K562 (cell line): ENCODE data around the gene RPS6KA2. TPM values are rescaled to one million over a fixed set of nuclear protein-coding genes. Genes with fewer than 3 reads are reported as not detected.

Experiments used
- ATAC-seq: fragments of 200-7000 bp; cut with Tn5 transposase; 3 replicates; pipeline ENCODE4 v1.9.1; 2020; ENCODE audit warnings: moderate library complexity
- BruUV-seq: library from RNA; stranded (reverse); fragments of 400-500 nt; replicated peaks from 2 replicates; lab custom pipeline; 2021; lab: Mats Ljungman, UMichigan
- CTCF ChIA-PET: fragments of 300-600 bp; formaldehyde crosslinking; extraction: SDS; loops from one replicate; lab custom pipeline; 2021; ENCODE audit warnings: low intra/inter-chr PET ratio; lab: Yijun Ruan, JAX
- POLR2A ChIA-PET: fragments of 300-600, 350-650 bp; sonication (Branson Sonifier 250); formaldehyde crosslinking; extraction: SDS; loops from one replicate; lab custom pipeline; 2021; ENCODE audit warnings: antibody characterized with exemption, inconsistent platforms; lab: Yijun Ruan, JAX
- DNase-seq, 4 experiments: peaks; one replicate each; pipeline versions ENCODE4 v3.0.0 to v3.0.0-alpha.2; 2011 to 2018; ENCODE audit warnings: low spot score in 3 of 4, mixed read lengths in 3 of 4; ENCODE audit errors: extremely low read depth in 1 of 4
- FAIRE-seq: peaks from 2 replicates; lab custom pipeline; 2011; peaks lifted over from hg19 to GRCh38; lab: Jason Lieb, UNC
- H2AFZ ChIP-seq: 2 replicates; pipeline ENCODE4 v1.6.0; 2011; ENCODE audit warnings: low read depth, low read length, control low read depth, inconsistent platforms
- H3K27ac ChIP-seq: fragments of 200-600 bp; 3 replicates; pipeline ENCODE4 v1.8.0; 2011; ENCODE audit warnings: low read depth, mild to moderate bottlenecking, control low read depth, inconsistent platforms, low read length, moderate library complexity, mixed read lengths; ENCODE audit errors: extremely low read depth
- H3K27me3 ChIP-seq, 2 experiments: fragments of 300-600 bp in 1 of 2; 2 replicates in 1 of 2; 3 replicates in 1 of 2; pipeline versions ENCODE4 v1.6.0 to v1.8.0; 2011; ENCODE audit warnings: inconsistent platforms in 2 of 2, low read length in 2 of 2, mild to moderate bottlenecking in 1 of 2, mixed read lengths in 1 of 2, moderate library complexity in 1 of 2; ENCODE audit not compliant: control insufficient read depth in 2 of 2, insufficient read depth in 2 of 2
- H3K36me3 ChIP-seq: fragments of 300-600 bp; 3 replicates; pipeline ENCODE4 v1.8.0; 2011; ENCODE audit warnings: mild to moderate bottlenecking, low read length, inconsistent platforms; ENCODE audit not compliant: control insufficient read depth, insufficient read depth
- H3K4me1 ChIP-seq, 2 experiments: fragments of 200-600 bp in 1 of 2; replicated peaks in 1 of 2; 2 replicates in 1 of 2; 3 replicates in 1 of 2; pipeline versions ENCODE4 v1.5.1 to v1.8.0; 2011; ENCODE audit warnings: inconsistent platforms in 2 of 2, low read length in 2 of 2, mild to moderate bottlenecking in 1 of 2, mixed read lengths in 1 of 2, moderate library complexity in 1 of 2; ENCODE audit not compliant: control insufficient read depth in 2 of 2, insufficient read depth in 2 of 2
- H3K4me2 ChIP-seq: 2 replicates; pipeline ENCODE4 v1.6.1; 2011; ENCODE audit warnings: low read length, control low read depth, inconsistent platforms, mixed read lengths; ENCODE audit not compliant: insufficient read depth
- H3K4me3 ChIP-seq: fragments of 200-600 bp; sonication (generic), shearing (Covaris generic); 2 replicates; pipeline ENCODE4 v1.5.1; 2016; ENCODE audit warnings: control low read depth, inconsistent platforms
- H3K79me2 ChIP-seq: fragments of 200-600 bp; 3 replicates; pipeline ENCODE4 v1.8.0; 2011; ENCODE audit warnings: low read length, inconsistent platforms; ENCODE audit not compliant: control insufficient read depth, insufficient read depth
- H3K9ac ChIP-seq, 2 experiments: 2 replicates each; pipeline versions ENCODE4 v1.6.0 to v1.6.1; 2011; ENCODE audit warnings: low read depth in 2 of 2, low read length in 2 of 2, control low read depth in 1 of 2, inconsistent platforms in 1 of 2, mild to moderate bottlenecking in 1 of 2, mixed read lengths in 1 of 2; ENCODE audit not compliant: insufficient read depth in 1 of 2
- H3K9me1 ChIP-seq: one replicate; pipeline ENCODE4 v1.6.0; 2011; ENCODE audit warnings: inconsistent platforms, mild to moderate bottlenecking, low read length, moderate library complexity; ENCODE audit not compliant: control insufficient read depth, insufficient read depth
- H3K9me3 ChIP-seq: replicated peaks from 2 replicates; pipeline ENCODE4 v1.5.1; 2011; ENCODE audit warnings: low read depth, low read length, inconsistent platforms; ENCODE audit not compliant: control insufficient read depth, insufficient read depth
- H4K20me1 ChIP-seq: replicated peaks from 2 replicates; pipeline ENCODE4 v1.6.1; 2011; ENCODE audit warnings: low read length, inconsistent platforms, mixed read lengths; ENCODE audit not compliant: control insufficient read depth, insufficient read depth
- ADNP ChIP-seq: fragments of 200-800 bp; sonication (Bioruptor generic); IDR thresholded peaks from 2 replicates; pipeline ENCODE4 v1.6.1; 2016; ENCODE audit warnings: missing genetic modification characterization, missing compliant biosample characterization
- DPF2 ChIP-seq: fragments of 450-650 bp; IDR thresholded peaks from 2 replicates; pipeline ENCODE4 v1.6.1; 2016
- FOXA1 ChIP-seq: fragments of 450-650 bp; IDR thresholded peaks from 2 replicates; pipeline ENCODE4 v1.6.1; 2016; ENCODE audit warnings: mild to moderate bottlenecking, borderline replicate concordance
- GATA2 ChIP-seq: sonication (generic); formaldehyde crosslinking; IDR thresholded peaks from 2 replicates; pipeline ENCODE4 v1.4.0; 2020; ENCODE audit warnings: mild to moderate bottlenecking, missing genetic modification reagents
- RBM22 ChIP-seq: fragments of 200-400 bp; formaldehyde crosslinking; IDR thresholded peaks from 2 replicates; pipeline ENCODE4 v1.6.1; 2018; ENCODE audit warnings: low read length, low read depth; ENCODE audit not compliant: poor library complexity, severe bottlenecking
- SMAD3 ChIP-seq: fragments of 450-650 bp; formaldehyde crosslinking; conservative IDR thresholded peaks from 2 replicates; pipeline ENCODE4 v1.4.0; 2020; ENCODE audit warnings: mild to moderate bottlenecking
- ZBTB1 ChIP-seq: sonication (generic); formaldehyde crosslinking; IDR thresholded peaks from 2 replicates; pipeline ENCODE4 v1.8.1; 2023; ENCODE audit warnings: missing genetic modification reagents, low read depth, mild to moderate bottlenecking, borderline replicate concordance
- ZNF121 ChIP-seq: sonication (generic); formaldehyde crosslinking; conservative IDR thresholded peaks from 2 replicates; pipeline ENCODE4 v1.8.0; 2022; ENCODE audit warnings: missing genetic modification reagents
- WGBS: fragments of 100-300 bp; shearing (Covaris generic); methylation state at CpG from one replicate; pipeline ENCODE4 v1.1.6; 2016; ENCODE audit warnings: low coverage, mixed read lengths; ENCODE audit not compliant: insufficient coverage; ENCODE audit errors: missing lambda C conversion rate; 5-methylcytosine and 5-hydroxymethylcytosine counted together
- in situ Hi-C: fragments of 300-500 bp; cut with MboI; formaldehyde crosslinking; loops from 4 replicates; pipeline ENCODE4 v1.15.0; 2018; ENCODE audit warnings: inconsistent platforms, mixed read lengths
- intact Hi-C: fragments of 100-400 bp; cut with micrococcal nuclease; formaldehyde crosslinking; loops from 2 replicates; pipeline ENCODE4 v1.14.2; 2022
- polyA plus RNA-seq, 8 experiments: library from polyadenylated mRNA; depleted of rRNA in 4 of 8; stranded (reverse) in 5 of 8; unstranded in 3 of 8; fragments of >200 nt; fragmentation: Nextera tagmentation in 2 of 8; fragmentation: Illumina TruSeq in 1 of 8; extraction: Ambion mirVana in 2 of 8; extraction: Trizol in 1 of 8; gene quantifications; 2 replicates each; pipeline versions ENCODE4 v1.2.1 to v1.2.3, GENCODE V29; 2011 to 2014; ENCODE audit warnings: inconsistent platforms in 1 of 8, missing spikeins in 1 of 8
- total RNA-seq, 7 experiments: library from RNA; depleted of rRNA in 6 of 7; stranded (reverse); fragments of >200 nt in 6 of 7; fragmentation: Illumina TruSeq in 2 of 7; extraction: Trizol in 2 of 7; gene quantifications; 2 replicates each; pipeline versions ENCODE4 v1.2.1 to v1.2.3, GENCODE V29; 2011 to 2021; ENCODE audit warnings: low replicate concordance in 1 of 7
- TF ChIP-seq, protein P1 (sequence below), 2 experiments: fragments of 450-650 bp; IDR thresholded peaks; 2 replicates each; pipeline ENCODE4 v1.6.1; 2018; ENCODE audit warnings: mild to moderate bottlenecking in 2 of 2, low read depth in 1 of 2; ENCODE audit not compliant: partially characterized antibody in 2 of 2
- TF ChIP-seq, protein P2 (sequence below): sonication (generic); formaldehyde crosslinking; IDR thresholded peaks from 2 replicates; pipeline ENCODE4 v1.8.0; 2022; ENCODE audit warnings: mild to moderate bottlenecking, missing genetic modification reagents
- TF ChIP-seq, protein P3 (sequence below): sonication (generic); formaldehyde crosslinking; IDR thresholded peaks from 2 replicates; pipeline ENCODE4 v1.8.1; 2023; ENCODE audit warnings: mild to moderate bottlenecking, missing genetic modification reagents

Gene RPS6KA2
- total and polyA plus RNA-seq, 9 of the 15 experiments (the other 6 are each of a cell fraction or from before 2014, with no cell fraction given): 0.29 to 1.00 (median 0.53) TPM

DNA sequence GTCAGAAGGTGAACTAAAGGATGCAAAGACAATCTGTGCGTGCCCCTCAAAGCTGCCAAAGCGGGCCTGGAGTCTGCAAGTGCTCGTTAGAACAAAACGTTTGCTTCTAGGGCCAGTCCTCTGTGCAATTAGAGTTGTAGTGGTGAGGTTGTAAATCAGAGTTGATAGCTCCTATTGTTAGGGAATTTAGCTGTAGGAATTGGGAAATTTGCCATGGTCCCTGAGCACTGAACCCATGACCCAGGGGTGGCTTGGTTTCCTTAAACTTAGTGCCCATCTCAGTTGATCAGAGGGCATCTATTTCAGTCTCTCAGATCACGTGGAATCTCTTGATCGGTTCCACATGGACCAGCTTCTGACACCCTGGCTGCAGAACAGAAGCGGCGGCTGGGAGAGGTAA is 18.8 kb upstream of the RPS6KA2 start (continued):
- TF ChIP-seq, protein P1, sequence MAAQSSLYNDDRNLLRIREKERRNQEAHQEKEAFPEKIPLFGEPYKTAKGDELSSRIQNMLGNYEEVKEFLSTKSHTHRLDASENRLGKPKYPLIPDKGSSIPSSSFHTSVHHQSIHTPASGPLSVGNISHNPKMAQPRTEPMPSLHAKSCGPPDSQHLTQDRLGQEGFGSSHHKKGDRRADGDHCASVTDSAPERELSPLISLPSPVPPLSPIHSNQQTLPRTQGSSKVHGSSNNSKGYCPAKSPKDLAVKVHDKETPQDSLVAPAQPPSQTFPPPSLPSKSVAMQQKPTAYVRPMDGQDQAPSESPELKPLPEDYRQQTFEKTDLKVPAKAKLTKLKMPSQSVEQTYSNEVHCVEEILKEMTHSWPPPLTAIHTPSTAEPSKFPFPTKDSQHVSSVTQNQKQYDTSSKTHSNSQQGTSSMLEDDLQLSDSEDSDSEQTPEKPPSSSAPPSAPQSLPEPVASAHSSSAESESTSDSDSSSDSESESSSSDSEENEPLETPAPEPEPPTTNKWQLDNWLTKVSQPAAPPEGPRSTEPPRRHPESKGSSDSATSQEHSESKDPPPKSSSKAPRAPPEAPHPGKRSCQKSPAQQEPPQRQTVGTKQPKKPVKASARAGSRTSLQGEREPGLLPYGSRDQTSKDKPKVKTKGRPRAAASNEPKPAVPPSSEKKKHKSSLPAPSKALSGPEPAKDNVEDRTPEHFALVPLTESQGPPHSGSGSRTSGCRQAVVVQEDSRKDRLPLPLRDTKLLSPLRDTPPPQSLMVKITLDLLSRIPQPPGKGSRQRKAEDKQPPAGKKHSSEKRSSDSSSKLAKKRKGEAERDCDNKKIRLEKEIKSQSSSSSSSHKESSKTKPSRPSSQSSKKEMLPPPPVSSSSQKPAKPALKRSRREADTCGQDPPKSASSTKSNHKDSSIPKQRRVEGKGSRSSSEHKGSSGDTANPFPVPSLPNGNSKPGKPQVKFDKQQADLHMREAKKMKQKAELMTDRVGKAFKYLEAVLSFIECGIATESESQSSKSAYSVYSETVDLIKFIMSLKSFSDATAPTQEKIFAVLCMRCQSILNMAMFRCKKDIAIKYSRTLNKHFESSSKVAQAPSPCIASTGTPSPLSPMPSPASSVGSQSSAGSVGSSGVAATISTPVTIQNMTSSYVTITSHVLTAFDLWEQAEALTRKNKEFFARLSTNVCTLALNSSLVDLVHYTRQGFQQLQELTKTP (IDR thresholded peaks at IDR 0.05; ENCODE audit: low read depth in 1 of 2, partially characterized antibody in 2 of 2): no peak
- TF ChIP-seq RBM22: no peak

DNA sequence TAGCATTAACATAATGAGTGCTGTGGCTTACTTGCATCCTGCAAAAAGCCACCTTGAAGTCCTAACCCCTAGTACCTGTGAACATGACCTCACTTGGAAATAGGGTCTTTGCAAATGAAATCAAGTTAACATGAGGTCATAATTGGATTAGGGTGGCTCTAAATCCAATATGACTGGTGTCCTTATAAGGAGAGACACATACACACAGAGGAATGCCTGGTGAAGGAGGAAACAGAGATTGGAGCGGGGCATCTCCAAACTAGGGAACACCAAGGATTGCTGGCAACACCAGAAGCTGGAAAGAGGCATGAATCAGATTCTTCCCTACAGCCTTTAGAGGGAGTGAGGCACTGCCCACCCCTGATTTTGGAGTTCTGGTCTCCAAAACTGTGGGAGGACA is 17.6 kb upstream of the RPS6KA2 start:
- intact Hi-C loops (no loop called here), in situ Hi-C loops (no loop called here)
- no peaks in the 10 kb centered on the region for H3K4me1 ChIP-seq
- H3K27me3 ChIP-seq: peaks cover 5 to 28% of the 10 kb centered on the region in 2 experiments; a peak in 4 of 5 replicates
- H3K4me2 ChIP-seq: no peak overlapping the region
- FAIRE-seq (no peak), DNase-seq (no peak), ATAC-seq (no peak)
- no peaks in the 10 kb centered on the region; the same call in 1 of the 2 replicates for H4K20me1 ChIP-seq
- H3K4me3 ChIP-seq: no peak overlapping the region
- H3K9me1 ChIP-seq: no peaks in the 10 kb centered on the region
- no peak overlapping the region for H3K27ac ChIP-seq
- no peak overlapping the region for H2AFZ ChIP-seq
- ChIA-PET CTCF (no interaction called here), POLR2A (interaction anchor here (0.6 kb wide), 1 partner anchor 252 kb away, joined by 3 read pairs; no protein-coding TSS in a partner anchor)
- no peaks in the 10 kb centered on the region; the same call in 1 of the 2 replicates for H3K9me3 ChIP-seq
- WGBS: 0% methylated on average over 1 of the region's 1 CpG
- no peaks in the 10 kb centered on the region for H3K79me2 ChIP-seq
- no TSS peak for BruUV-seq
- no peak overlapping the region for H3K9ac ChIP-seq
- no peaks in the 10 kb centered on the region for H3K36me3 ChIP-seq
- TF ChIP-seq ZBTB1 (CRISPR knock-in tag) (no peak), ZNF121 (CRISPR knock-in tag) (no peak), FOXA1 (no peak), DPF2 (no peak), GATA2 (CRISPR knock-in tag) (no peak), SMAD3 (no peak), ADNP (tag) (no peak)
- TF ChIP-seq, protein P2, sequence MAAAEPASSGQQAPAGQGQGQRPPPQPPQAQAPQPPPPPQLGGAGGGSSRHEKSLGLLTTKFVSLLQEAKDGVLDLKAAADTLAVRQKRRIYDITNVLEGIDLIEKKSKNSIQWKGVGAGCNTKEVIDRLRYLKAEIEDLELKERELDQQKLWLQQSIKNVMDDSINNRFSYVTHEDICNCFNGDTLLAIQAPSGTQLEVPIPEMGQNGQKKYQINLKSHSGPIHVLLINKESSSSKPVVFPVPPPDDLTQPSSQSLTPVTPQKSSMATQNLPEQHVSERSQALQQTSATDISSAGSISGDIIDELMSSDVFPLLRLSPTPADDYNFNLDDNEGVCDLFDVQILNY: no peak
- TF ChIP-seq, protein P3, sequence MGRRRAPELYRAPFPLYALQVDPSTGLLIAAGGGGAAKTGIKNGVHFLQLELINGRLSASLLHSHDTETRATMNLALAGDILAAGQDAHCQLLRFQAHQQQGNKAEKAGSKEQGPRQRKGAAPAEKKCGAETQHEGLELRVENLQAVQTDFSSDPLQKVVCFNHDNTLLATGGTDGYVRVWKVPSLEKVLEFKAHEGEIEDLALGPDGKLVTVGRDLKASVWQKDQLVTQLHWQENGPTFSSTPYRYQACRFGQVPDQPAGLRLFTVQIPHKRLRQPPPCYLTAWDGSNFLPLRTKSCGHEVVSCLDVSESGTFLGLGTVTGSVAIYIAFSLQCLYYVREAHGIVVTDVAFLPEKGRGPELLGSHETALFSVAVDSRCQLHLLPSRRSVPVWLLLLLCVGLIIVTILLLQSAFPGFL: no peak
